GM12873 (cell line): Measurements from ENCODE around the gene CEP131.

Source experiments
- CTCF ChIP-seq: IDR thresholded peaks from 2 replicates; pipeline ENCODE4 v1.5.1; 2012; ENCODE audit warnings: low read depth, mild to moderate bottlenecking, moderate library complexity, low read length, control low read depth; ENCODE audit not compliant: insufficient read depth; ENCODE audit errors: missing control alignments

CEP131 gene

GRCh38 chr17:81183807-81184206, 39.0 kb downstream of the CEP131 start:
- no peak for TF ChIP-seq CTCF

- no peak for TF ChIP-seq CTCF
Observed at GRCh38 chr17:81183316-81183715, 39.4 kb downstream of the CEP131 start.

- no peak for TF ChIP-seq CTCF
Observed at GRCh38 chr17:81182596-81182995, 40.2 kb downstream of the CEP131 start.

DNA sequence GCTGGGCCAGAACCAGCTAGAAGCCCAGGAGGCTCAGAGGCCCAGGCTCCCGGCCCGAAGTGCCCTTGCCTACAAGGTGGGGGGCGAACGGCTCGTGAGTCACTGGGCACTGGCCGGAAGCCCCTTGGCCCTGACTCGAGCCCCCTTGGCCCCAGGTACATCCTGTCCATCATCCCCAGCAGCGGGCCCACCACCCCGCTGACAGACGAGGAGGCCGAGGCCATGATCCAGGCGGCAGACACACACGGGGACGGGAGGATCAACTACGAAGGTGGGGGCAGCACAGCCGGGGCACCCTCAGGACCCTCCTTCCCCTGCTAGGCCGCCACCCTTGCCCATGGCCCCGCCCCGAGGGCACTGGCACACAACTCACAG, 41.0 kb downstream of the CEP131 start:
- TF ChIP-seq CTCF: no peak

- TF ChIP-seq CTCF: no peak
Observed at GRCh38 chr17:81180836-81181810, 41.6 kb downstream of the CEP131 start.

DNA sequence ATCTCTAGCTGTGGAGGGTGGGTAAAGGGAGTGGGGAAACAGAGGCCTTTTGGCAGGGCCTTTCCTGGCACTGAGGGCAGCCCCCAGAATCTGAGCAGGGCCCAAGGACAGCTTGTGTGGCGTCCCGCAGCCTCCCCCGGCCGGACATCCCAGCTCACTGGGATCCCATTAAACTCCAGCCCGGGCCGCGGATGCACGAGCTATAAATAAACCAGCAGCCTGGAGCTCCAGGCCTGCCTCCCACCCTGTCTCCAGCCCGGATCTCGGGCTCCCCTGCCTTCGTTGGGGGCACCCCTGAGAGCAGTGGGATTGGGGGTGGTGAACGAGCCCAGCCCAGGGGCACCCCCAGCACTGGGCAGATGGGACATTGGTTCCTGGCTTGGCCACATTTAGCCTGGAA, 42.9 kb downstream of the CEP131 start:
- no peak for TF ChIP-seq CTCF

- no peak for TF ChIP-seq CTCF
Observed at GRCh38 chr17:81179220-81179619, 43.5 kb downstream of the CEP131 start.
